ENCODE results near the gene HTR7.
A peak's percentile ranks its signal among the peaks of the same experiment; 100 is the strongest.

HTR7 gene

DNA sequence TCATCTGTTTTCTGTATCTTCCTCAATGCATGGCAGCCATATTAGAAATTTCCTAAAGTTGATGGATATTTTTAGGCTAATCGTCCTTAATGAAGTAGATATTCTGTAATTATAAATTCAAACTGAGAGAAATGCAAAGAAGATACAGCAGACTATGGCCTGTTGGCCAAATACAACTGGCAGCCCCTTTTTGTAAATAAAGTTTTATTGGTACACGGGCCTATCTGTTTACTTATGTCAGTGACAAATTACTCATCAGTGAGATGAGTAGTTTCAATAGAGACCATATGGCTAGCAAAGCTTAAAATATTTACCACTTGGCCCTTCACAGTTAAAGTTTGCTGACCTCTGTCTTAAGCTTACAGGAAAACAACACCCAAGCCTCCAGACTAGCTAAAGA lies 112.3 kb downstream of the HTR7 start:
- no peak for DNase-seq (ENCODE audit: low read depth)
- no peak overlapping the region for H3K4me3 ChIP-seq (replicated peaks; ENCODE audit: low read depth, low read length)
- no peak for TF ChIP-seq CTCF (IDR thresholded peaks at IDR 0.05; ENCODE audit: low read length, missing control alignments)

DNA sequence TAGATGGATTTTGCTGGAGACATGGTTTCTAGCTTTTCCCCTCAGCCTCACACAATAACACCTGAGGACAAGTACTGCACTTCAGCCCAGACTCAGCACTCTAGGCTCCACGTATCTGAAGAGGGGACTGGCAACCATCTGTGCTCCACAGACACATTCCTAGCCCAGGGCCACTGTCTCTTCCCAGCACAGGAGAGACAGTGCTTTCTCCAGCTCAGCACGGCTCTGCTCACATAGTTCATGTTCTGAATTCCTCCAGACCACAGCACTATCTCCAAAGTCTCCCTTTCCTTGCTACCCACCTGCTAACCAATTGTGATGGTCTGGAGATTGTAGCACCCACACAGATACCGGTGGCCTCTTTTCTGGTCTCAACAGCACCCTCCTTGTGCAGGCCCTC lies 114.5 kb downstream of the HTR7 start:
- no peak for DNase-seq (ENCODE audit: low read depth)
- no peak for TF ChIP-seq CTCF (IDR thresholded peaks at IDR 0.05; ENCODE audit: low read length, missing control alignments)
- no peak overlapping the region for H3K4me3 ChIP-seq (replicated peaks; ENCODE audit: low read depth, low read length)

DNA sequence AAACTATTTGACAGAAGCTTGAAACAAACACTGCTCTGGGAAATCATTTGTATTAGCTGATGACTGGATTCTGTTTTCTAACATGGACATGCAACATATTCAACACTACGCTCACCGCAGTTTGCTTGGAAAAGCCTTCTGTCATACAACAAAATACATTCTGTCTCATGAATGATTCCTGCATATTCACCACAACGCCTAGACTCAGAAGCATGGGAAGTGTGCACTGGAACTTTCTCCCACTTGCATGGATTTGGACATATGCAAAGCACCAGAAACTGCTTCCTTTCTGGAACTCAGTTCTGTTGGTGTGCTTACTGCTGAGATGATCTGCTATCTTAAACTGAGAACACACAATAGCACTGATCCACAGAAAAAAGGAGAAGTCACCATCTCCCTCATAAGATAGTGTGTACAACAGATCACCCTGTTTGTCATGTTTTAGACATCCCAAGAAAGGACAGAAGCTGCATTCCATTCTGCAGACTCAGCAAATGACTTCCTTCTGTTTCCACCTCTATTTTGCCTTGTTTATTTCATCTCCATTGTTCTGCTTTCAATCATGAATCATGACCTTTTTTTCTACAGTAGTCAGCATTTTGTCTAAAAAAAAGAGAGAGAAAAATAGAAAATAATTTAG lies 115.8 kb downstream of the HTR7 start:
- no peak overlapping the region for H3K4me3 ChIP-seq (replicated peaks; ENCODE audit: low read depth, low read length)
- DNase-seq (ENCODE audit: low read depth): peak; percentile 50
- TF ChIP-seq CTCF (IDR thresholded peaks at IDR 0.05; ENCODE audit: low read length, missing control alignments): no peak

DNA sequence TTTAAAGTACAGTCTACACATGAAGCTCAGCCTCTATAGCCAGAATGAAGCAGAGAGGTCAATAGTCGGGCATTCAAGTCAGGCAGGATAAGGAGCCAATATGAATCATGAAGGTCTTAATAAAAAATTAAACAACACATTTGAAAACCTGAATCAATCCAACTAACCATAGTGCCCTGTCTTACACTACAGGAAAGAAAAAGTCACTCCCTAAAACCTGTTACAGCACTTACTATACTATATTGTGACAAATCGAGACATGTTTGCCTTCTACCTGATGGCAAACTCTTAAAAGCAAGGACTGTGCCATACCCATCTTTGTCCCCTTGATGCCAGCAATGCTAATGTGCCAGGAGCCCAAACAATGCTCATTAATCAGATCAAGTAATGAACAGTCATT lies 117.6 kb downstream of the HTR7 start:
- no peak overlapping the region for H3K4me3 ChIP-seq (replicated peaks; ENCODE audit: low read depth, low read length)
- no peak for DNase-seq (ENCODE audit: low read depth)
- no peak for TF ChIP-seq CTCF (IDR thresholded peaks at IDR 0.05; ENCODE audit: low read length, missing control alignments)

DNA sequence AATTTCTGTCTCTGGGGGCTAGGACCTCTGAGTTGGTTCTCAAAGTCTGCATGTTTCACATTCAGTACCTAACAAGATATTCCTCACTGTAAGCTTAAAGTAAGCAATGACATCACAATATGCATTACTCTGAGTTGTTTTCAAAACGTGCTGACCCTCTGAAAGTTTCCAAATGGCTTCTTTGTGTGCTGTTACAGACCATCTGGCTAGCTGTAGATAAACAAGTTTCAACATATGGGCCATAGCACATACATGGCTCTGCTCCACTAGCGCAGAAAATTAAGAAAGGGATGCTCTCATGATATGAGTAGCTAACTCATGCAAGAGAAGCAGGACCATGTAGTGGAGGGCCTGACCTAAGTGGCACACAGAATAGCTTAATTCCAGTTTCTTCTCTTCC lies 119.0 kb downstream of the HTR7 start:
- DNase-seq (ENCODE audit: low read depth): peak; percentile 11
- no peak for TF ChIP-seq CTCF (IDR thresholded peaks at IDR 0.05; ENCODE audit: low read length, missing control alignments)
- H3K4me3 ChIP-seq (replicated peaks; ENCODE audit: low read depth, low read length): no peak overlapping the region

DNA sequence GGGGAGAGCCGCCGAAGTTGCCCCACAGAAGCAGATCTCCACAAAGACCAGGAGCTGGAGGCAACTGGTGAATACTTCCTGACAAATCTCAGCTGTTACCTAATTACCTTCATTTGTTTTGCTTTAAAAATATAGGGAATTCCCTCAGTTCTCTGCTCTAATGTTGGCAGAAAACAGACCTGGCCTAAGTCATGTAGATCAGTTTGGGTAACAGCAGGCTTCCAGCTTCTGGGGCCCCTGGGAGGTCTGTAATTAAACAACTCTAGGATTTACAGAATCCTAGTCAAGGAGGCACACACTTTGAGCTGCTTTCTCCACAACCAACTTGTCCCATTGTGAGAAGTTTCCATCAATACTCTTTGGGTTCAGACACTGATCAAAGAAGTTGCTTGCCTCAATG lies 123.4 kb downstream of the HTR7 start:
- H3K4me3 ChIP-seq (replicated peaks; ENCODE audit: low read depth, low read length): no peak overlapping the region
- no peak for DNase-seq (ENCODE audit: low read depth)
- no peak for TF ChIP-seq CTCF (IDR thresholded peaks at IDR 0.05; ENCODE audit: low read length, missing control alignments)

DNA sequence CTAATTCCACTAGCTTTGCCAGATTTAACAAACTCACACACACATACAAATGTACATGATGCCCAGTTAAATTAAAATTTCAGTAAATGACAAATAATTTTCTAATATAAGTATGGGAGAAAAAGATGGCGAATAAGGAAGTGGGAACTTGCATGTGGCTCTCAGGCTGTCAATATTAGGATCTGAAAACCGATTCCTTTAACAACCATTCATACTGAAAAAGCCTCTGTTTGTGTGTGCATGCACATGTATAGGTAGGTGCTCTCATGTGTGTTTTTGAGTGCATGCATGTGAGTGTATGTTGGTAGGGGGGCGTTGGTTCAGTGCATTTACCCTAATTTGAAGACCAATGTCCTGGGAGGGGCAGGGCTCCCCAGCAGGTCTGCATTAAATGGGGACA lies 125.3 kb downstream of the HTR7 start:
- DNase-seq (ENCODE audit: low read depth): no peak

More for the DNA sequence above, 125.3 kb downstream of the HTR7 start:
- no peak for TF ChIP-seq CTCF (IDR thresholded peaks at IDR 0.05; ENCODE audit: low read length, missing control alignments)
- H3K4me3 ChIP-seq (replicated peaks; ENCODE audit: low read depth, low read length): no peak overlapping the region

All from fibroblast of pulmonary artery (primary cell).